Ascending aorta (tissue), 2 donors: ENCODE measurements around the gene ME1. TPM values are rescaled to one million over a fixed set of nuclear protein-coding genes. Genes with fewer than 3 reads are reported as not detected.

ENCODE experiments used
- DNase-seq, 2 donors: peaks; one replicate each; pipeline ENCODE4 v3.0.0-alpha.2; 2019; ENCODE audit warnings: low spot score in 2 of 2
- H3K27ac ChIP-seq, 2 donors: fragments of 200-600 bp; sonication (generic); one replicate each; pipeline ENCODE4 v1.5.1; 2016 to 2017; ENCODE audit warnings: mild to moderate bottlenecking in 1 of 2
- H3K27me3 ChIP-seq: fragments of 200-600 bp; sonication (generic); one replicate; pipeline ENCODE4 v1.5.1; 2017
- H3K36me3 ChIP-seq, 2 donors: fragments of 200-600 bp; sonication (generic); one replicate each; pipeline ENCODE4 v1.5.1; 2016
- H3K4me1 ChIP-seq, 2 donors: fragments of 200-600 bp; sonication (generic); one replicate each; pipeline ENCODE4 v1.5.1; 2016 to 2017; ENCODE audit warnings: mild to moderate bottlenecking in 1 of 2
- H3K4me3 ChIP-seq, 2 donors: fragments of 200-600 bp; sonication (generic); one replicate each; pipeline ENCODE4 v1.5.1; 2016 to 2017; ENCODE audit warnings: mild to moderate bottlenecking in 1 of 2
- H3K9me3 ChIP-seq, 2 donors: fragments of 200-600 bp; sonication (generic); one replicate each; pipeline ENCODE4 v1.5.1; 2016
- CTCF ChIP-seq, 3 experiments: fragments of 200-600 bp in 2 of 3; fragments of 450-650 bp in 1 of 3; sonication (generic) in 2 of 3; IDR thresholded peaks; one replicate each; pipeline ENCODE4 v1.5.1; 2016 to 2019; ENCODE audit warnings: antibody characterized with exemption in 3 of 3, mild to moderate bottlenecking in 1 of 3, moderate library complexity in 1 of 3
- intact Hi-C: fragments of 100-400 bp; cut with DNase I; formaldehyde crosslinking; loops from one replicate; pipeline ENCODE4 v1.15.1; 2023
- total RNA-seq: library from RNA; depleted of rRNA; stranded (reverse); fragments of >200 nt; gene quantifications from one replicate; pipeline ENCODE4 v1.1.0, GENCODE V29; 2016

ME1 gene
- total RNA-seq, 1 donor from 2014 or later, result 8.4 TPM

- intact Hi-C loops, result no loop called here
- no peaks in the 10 kb centered on the region for H3K27me3 ChIP-seq
- H3K4me1 ChIP-seq, result no peaks in the 10 kb centered on the region
- no peak for TF ChIP-seq CTCF (IDR thresholded peaks at IDR 0.05)
- H3K4me3 ChIP-seq, result no peak overlapping the region
- H3K27ac ChIP-seq, result no peak overlapping the region
- no peaks in the 10 kb centered on the region for H3K9me3 ChIP-seq
- no peak for DNase-seq
- no peaks in the 10 kb centered on the region for H3K36me3 ChIP-seq
Observed at GRCh38 chr6:83333500-83333899, 97.4 kb downstream of the ME1 start.

DNA sequence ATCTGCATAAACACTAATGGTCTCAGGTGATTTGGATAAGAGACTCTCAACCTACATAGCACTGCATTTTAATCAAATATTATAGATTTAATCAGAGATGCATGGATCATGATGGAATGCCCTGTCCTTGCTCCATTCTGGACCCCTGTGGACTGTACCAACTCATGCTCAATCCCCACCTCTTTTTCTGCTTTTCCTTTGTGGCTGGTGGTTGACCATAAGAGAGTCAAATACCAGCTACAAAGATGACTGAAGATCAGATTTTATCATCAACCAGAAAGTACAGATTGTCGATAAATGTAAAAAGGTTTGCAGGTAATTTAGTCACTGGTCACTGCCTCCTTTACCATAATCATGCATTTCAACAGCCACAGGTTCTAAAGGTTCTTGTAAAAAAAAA, 116.2 kb downstream of the ME1 start:
- no peak for DNase-seq
- intact Hi-C loops, result no loop called here
- H3K4me1 ChIP-seq, result no peaks in the 10 kb centered on the region
- H3K36me3 ChIP-seq, result no peaks in the 10 kb centered on the region
- H3K9me3 ChIP-seq, result no peaks in the 10 kb centered on the region
- no peak overlapping the region for H3K4me3 ChIP-seq
- H3K27me3 ChIP-seq, result no peaks in the 10 kb centered on the region
- H3K27ac ChIP-seq, result no peak overlapping the region
- TF ChIP-seq CTCF (IDR thresholded peaks at IDR 0.05), result no peak

DNA sequence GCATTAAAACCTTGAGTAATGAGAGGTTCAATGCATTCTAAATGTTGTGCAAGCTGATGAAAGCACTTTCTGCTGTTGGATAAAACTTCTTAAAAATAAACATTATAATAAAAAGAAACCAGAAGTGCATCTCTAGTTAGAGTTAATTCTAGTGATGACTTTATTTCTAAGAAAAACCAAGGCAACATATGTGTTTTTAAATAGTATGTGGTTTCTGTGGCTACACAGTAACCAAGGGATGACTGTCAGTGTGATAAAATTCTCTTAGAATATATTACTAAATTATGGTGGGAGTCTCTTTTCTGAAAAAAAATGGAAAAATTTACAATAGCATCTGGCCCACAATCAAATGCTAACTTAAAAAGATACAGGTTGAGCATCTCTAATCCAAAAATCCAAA, 117.0 kb downstream of the ME1 start:
- H3K27me3 ChIP-seq, result no peaks in the 10 kb centered on the region
- no peak overlapping the region for H3K4me3 ChIP-seq
- H3K4me1 ChIP-seq, result no peaks in the 10 kb centered on the region
- H3K27ac ChIP-seq, result no peak overlapping the region
- no peak for DNase-seq
- no peaks in the 10 kb centered on the region for H3K9me3 ChIP-seq
- intact Hi-C loops, result no loop called here
- no peak for TF ChIP-seq CTCF (IDR thresholded peaks at IDR 0.05)
- H3K36me3 ChIP-seq, result no peaks in the 10 kb centered on the region

- no peak for TF ChIP-seq CTCF (IDR thresholded peaks at IDR 0.05)
- H3K4me3 ChIP-seq, result no peak overlapping the region
- no peak for DNase-seq
- H3K4me1 ChIP-seq, result no peaks in the 10 kb centered on the region
- H3K27me3 ChIP-seq, result no peaks in the 10 kb centered on the region
- no peaks in the 10 kb centered on the region for H3K36me3 ChIP-seq
- intact Hi-C loops, result no loop called here
- no peak overlapping the region for H3K27ac ChIP-seq
- no peaks in the 10 kb centered on the region for H3K9me3 ChIP-seq
Observed at GRCh38 chr6:83311231-83311630, 119.6 kb downstream of the ME1 start.

DNA sequence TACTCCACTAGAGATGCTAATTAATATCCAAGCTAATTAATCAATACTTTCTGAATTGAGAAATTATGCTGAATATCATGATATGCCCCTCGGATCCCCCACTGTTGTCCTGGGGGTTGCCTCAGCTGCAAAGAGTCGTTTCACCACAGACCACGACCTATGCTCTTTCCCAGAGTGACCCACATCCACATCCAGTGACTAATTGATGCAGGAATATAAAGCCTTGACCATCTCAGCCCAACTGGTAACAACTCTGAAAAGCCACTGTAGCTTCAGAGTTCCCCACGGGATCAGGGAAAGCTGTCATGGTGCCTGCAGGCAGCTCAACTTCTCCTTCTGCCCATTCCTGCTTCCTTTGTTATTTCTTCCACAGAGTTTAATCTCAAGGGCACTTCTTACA, 120.8 kb downstream of the ME1 start:
- H3K4me3 ChIP-seq, result no peak overlapping the region
- H3K27ac ChIP-seq, result no peak overlapping the region
- no peaks in the 10 kb centered on the region for H3K9me3 ChIP-seq
- DNase-seq, result no peak
- no peaks in the 10 kb centered on the region for H3K27me3 ChIP-seq
- no peaks in the 10 kb centered on the region for H3K4me1 ChIP-seq
- no peak for TF ChIP-seq CTCF (IDR thresholded peaks at IDR 0.05)
- H3K36me3 ChIP-seq, result no peaks in the 10 kb centered on the region
- intact Hi-C loops, result no loop called here

GRCh38 chr6:83309344-83309743, 121.5 kb downstream of the ME1 start:
- Histone ChIP-seq H3K27ac (no peak overlapping the region), H3K36me3 (no peaks in the 10 kb centered on the region), H3K4me1 (no peaks in the 10 kb centered on the region), H3K27me3 (no peaks in the 10 kb centered on the region), H3K9me3 (no peaks in the 10 kb centered on the region), H3K4me3 (no peak overlapping the region)
- intact Hi-C loops, result no loop called here
- no peak for TF ChIP-seq CTCF (IDR thresholded peaks at IDR 0.05)
- DNase-seq, result no peak
